Erythroblast (primary cell): Measurements from ENCODE around the gene MRPL42.

Experiments used
- DNase-seq, 2 experiments: peaks; one replicate each; lab custom pipeline; 2025; lab: John Stamatoyannopoulos, UW
- GATA1 ChIP-seq: IDR thresholded peaks from 2 replicates; pipeline ENCODE4 v1.6.1; 2011; ENCODE audit warnings: low read depth, mild to moderate bottlenecking, control low read depth, low read length, moderate library complexity
- POLR2A ChIP-seq: IDR thresholded peaks from 2 replicates; pipeline ENCODE4 v1.6.1; 2011; ENCODE audit warnings: mild to moderate bottlenecking, low read length

The MRPL42 gene

DNA sequence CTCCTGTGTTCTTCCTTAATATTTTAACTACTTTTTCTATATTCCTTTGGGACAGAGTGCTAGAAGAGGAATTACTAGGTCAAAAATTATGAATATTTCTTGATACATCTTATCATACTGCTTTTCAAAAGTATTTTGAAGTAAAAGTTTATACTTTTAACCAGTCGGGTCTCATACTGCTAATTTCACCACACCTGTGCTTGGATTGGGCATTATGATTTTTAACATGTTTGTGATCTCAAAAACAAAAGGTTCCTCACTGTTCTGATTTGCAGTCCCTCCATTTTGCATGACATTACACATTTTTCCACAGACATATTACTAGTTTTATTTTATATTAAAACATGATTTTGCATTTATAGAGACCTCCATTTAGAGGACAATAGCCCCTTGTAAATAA is 32.9 kb downstream of the MRPL42 start:
- no peak for DNase-seq
- TF ChIP-seq POLR2A (no peak), GATA1 (no peak)

GRCh38 chr12:93500667-93501066 is 33.4 kb downstream of the MRPL42 start:
- peak; percentile 11 to 21 for DNase-seq
- TF ChIP-seq GATA1, result no peak
- TF ChIP-seq POLR2A, result no peak

DNA sequence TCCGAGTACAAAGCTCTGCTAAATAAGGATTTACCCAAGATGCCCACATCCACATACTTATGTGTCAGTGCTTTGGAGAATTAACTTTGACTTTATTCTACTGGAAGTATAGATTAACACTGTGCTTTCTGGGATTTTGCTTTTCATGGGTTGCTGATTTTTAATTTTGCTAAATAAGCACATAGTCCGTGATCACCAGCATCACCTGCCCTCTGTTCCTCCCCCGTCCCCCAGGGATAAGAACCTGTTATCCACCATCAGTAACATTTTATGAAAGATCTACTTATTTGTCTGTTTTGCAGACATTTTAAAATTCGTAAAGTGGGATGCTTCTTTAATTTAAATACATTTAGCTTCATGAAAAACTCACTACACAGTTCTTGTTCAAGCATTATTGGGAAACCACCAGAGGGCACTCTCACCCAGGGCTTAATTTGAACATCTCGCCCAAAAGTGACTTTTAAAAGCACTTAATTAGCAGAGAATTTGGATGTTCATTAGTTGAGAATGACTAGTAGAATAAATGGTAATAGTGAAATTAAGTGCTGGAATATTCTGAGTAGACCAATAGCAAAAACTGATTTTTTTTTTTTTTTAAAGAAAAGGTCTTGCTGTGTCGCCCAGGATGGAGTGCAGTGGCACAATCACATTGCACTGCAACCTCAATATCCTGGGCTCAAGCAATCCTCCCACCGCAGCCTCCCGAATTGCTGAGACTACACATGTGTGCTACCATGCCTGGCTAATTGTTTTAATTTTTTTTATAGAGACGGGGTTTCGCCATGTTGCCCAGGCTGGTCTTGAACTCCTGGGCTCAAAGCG is 35.7 kb downstream of the MRPL42 start:
- DNase-seq, result peak; percentile 65 to 83
- TF ChIP-seq GATA1 (no peak), POLR2A (no peak)

DNA sequence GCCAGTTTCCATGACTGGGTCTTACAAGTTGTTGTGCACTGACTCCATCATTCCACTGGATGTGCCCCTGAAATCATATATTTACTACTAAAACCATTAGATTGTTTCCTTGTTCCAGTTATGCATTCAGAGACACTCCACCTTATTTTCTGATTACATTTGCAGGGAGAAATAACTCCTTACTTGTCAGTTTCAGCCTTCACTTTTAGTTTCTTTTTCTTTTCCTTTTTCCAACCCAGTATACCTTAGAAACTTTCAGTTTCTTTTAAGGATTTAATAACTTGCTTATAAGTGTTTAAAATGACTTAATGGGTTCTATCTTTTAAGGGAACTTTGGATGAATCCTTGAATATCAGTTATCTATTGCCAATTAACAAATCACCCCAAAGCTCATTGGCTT is 39.9 kb downstream of the MRPL42 start:
- no peak for DNase-seq
- no peak for TF ChIP-seq GATA1
- TF ChIP-seq POLR2A, result no peak

GRCh38 chr12:93509506-93509905 is 42.2 kb downstream of the MRPL42 start:
- TF ChIP-seq GATA1 (no peak), POLR2A (no peak)
- DNase-seq, result no peak

DNA sequence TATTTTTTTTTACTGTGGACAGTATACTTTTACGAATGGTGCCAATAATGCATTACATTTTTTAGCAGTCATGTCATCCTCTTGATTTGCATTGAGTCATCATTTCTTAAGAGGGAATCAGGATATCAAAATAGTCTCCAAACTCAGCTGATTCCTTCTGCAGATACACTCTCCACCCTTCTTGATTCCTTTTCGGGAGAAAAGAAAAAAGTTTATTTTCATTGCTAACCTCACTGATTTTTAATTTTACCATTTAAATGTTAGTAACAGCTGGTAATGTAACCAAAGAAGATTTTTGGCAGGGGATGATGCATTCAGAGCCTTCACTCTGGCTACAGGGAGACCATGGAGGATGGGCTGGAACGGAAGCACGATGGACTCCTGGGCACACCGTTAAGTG is 47.5 kb downstream of the MRPL42 start:
- TF ChIP-seq POLR2A, result no peak
- TF ChIP-seq GATA1, result no peak

GRCh38 chr12:93518725-93519124 is 51.4 kb downstream of the MRPL42 start:
- no peak for DNase-seq
- TF ChIP-seq POLR2A (no peak), GATA1 (no peak)

More for the DNA sequence above, 47.5 kb downstream of the MRPL42 start:
- DNase-seq, result no peak

- no peak for TF ChIP-seq GATA1
- TF ChIP-seq POLR2A, result no peak
Measured at GRCh38 chr12:93519859-93520258, 52.5 kb downstream of the MRPL42 start.

DNA sequence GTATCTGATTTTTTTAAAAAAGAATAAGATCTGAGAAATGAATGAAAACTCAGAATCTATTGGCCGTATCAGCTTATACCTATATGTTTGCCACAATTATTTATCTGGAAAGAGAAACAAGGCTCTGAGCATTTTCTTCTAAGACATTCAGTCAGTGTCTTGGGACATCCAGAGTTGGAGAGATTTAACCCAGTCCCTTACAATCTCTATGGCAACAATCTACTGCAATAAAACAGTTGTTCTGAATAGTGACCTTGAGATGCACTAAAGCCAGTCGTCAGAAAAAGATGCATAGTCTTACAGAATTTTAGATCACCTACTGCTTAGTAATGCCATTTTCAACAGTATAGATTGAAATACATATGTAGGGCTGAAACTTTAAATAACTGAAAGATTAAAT is 53.1 kb downstream of the MRPL42 start:
- DNase-seq, result no peak
- no peak for TF ChIP-seq GATA1
- TF ChIP-seq POLR2A, result no peak

More at GRCh38 chr12:93519859-93520258, 52.5 kb downstream of the MRPL42 start:
- no peak for DNase-seq

GRCh38 chr12:93521225-93522080 is 54.1 kb downstream of the MRPL42 start:
- no peak for DNase-seq
- TF ChIP-seq GATA1 (no peak), POLR2A (no peak)

DNA sequence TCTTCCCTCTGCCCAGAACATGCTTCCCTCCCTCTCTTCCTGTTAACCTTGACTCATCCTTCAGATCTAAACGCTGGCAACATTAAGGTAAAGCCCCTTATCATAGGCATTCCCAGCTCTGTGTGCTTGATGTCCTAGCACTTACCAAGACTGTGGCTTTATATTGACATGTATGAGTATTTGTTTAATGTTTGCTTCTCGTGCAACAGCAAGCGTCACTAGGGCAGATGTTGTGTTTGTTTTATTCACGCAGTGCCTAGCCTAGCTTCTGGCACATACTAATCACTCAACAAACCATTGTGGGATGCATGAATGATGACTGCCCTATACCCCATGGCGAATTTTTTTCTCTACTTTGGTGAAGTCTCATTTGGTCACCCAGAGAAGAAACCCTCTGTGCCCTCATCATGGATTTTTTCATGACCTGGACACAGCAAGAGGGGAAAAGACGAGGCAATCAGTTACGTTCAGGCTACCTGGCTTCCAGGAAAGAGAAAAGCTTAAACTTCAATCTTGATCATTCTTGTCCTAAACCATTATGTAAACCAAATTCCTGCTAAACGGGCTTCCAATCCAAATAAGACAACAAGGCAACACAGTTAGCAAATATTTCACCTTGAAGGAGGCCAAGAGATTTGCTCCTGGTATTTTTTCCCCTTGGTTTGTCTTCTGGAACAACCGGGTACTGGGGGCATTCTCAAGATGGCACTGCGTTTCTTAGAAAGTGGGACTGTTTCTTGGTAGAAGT is 57.2 kb downstream of the MRPL42 start:
- no peak for DNase-seq
- TF ChIP-seq POLR2A, result no peak
- TF ChIP-seq GATA1, result no peak

GRCh38 chr12:93526786-93527428 is 59.6 kb downstream of the MRPL42 start:
- DNase-seq, result no peak
- TF ChIP-seq POLR2A, result no peak

DNA sequence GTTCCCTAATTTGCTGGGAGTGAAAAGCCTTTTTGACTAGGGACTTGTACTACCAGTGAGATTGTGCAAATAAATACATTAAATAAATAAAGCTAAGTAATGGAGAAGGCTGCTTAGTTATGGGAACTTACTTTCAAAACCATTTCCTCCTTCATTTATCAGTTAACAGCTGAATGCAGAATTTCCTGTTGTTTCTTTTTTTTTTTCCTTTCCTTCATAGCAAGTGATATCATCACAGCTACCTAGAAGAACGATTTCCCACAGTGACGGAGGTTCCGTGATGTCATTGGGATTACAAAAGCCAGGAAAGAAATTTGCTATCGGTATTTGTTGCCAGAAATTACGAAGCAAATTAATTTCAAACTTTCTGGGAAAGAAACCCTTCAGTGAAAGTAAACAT is 63.0 kb downstream of the MRPL42 start:
- no peak for TF ChIP-seq POLR2A
- TF ChIP-seq GATA1, result no peak
- DNase-seq, result no peak

GRCh38 chr12:93533310-93533709 is 66.0 kb downstream of the MRPL42 start:
- DNase-seq, result no peak
- TF ChIP-seq POLR2A, result no peak
- TF ChIP-seq GATA1, result no peak
